Jurkat, Clone E6-1 (cell line): Measurements from ENCODE around the gene RPLP1. TPM values are rescaled to one million over a fixed set of nuclear protein-coding genes. Genes with fewer than 3 reads are reported as not detected.

Experiments used
- DNase-seq: peaks from one replicate; pipeline ENCODE4 v3.0.0-alpha.2; 2011; ENCODE audit warnings: low read depth, low spot score
- H3K4me3 ChIP-seq: 2 replicates; pipeline ENCODE4 v1.5.1; 2011; ENCODE audit warnings: mild to moderate bottlenecking, low read length, control low read depth, moderate library complexity
- polyA plus RNA-seq: library from polyadenylated mRNA; unstranded; fragments of >200 nt; gene quantifications from one replicate; pipeline ENCODE4 v1.2.1, GENCODE V29; 2012; ENCODE audit warnings: missing spikeins; ENCODE audit not compliant: insufficient read length, insufficient read depth

RPLP1 gene
- 3,769 TPM for polyA plus RNA-seq

DNA sequence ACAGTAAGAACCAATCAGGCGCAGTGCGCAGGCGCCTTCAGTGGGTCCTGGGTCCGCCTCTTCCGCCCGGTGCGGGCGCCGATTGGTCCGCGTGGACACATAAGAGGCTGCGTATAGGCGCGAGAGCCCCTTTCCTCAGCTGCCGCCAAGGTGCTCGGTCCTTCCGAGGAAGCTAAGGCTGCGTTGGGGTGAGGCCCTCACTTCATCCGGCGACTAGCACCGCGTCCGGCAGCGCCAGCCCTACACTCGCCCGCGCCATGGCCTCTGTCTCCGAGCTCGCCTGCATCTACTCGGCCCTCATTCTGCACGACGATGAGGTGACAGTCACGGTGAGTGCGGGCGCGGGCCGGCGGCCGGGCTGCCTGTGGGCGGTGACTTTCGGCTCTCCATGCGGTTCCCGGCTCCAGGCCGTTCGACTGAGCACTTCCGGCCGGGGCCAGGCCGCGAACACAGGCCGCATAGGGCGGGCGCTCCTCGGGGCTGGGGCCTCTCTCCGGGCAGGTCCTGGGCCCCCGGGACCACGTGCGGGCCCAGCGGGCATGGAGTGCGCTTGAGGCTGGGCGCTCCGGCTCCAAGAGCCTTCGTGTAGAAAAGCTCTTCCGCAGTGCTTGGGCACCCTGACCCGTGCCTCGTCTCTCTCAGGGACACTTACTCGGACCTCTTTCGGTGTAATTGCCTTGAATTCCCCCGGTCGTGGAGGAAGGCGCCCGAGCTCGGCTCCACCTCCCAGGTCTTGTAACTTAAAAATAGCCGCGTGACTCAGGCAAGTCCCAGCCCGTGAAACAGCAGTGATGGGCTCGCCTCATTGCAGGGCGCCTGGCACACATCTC is at the start of gene RPLP1:
Gene RPLP1 (plus strand): TSS at position 127 of the 830 bp plus-strand sequence. CDS start 131 bp downstream, at position 258.
- peak within 1 kb of the TSS; percentile 76 for H3K4me3 ChIP-seq
- DNase-seq: peak; percentile 95

- DNase-seq: peak; percentile 27
- no peak overlapping the region for H3K4me3 ChIP-seq
Measured at GRCh38 chr15:69403594-69403993, 49.0 kb upstream of the RPLP1 start.

DNA sequence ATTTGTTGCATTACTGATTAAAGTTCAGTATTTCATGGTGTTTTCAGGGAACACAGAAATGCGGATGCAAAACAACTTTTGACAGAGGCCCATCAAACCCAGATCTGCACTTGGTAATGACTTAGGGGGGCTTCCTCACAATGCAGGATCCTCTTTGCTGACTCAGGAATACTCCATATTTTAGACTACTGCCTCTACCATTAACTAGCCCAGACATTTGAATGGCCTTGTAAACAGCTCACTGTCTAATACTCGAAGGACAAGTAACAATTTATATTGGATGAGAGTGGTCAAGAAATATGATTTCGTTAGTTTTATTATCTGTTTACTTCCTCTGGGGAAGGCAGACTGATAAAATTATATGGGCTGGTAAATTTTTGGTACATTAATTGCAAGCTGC is 47.5 kb upstream of the RPLP1 start:
- no peak overlapping the region for H3K4me3 ChIP-seq

DNA sequence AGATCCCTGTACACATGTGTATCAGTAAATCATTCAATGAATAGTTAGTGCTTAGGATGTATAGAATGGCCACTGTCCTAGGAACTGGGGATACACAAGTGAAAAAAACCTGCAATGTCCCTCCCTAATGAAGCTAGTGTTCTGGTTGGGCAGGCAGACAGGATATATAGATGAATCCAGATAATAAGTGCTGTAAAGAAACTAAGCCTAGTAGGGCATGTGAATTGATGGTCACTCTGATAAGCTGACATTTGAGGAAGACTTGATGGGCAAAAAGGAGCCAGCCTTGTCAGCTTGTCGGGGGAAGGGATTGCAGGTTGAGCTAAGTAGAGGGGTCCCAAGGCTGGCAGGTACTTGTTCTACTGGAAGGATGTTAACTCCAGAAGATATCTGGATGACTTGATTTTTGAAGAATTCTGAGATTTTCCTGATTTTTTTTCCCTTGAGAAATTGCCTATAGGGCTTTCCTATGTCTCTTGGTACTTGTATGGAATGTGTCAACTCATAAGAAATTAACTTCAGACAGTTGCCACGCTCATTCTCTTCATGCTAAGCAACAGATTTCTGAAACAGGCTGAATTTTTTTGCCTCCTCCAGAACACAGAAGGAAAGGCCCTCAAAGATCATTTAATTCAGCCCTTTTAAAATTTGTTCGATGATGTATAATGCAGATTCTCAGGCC is 44.8 kb upstream of the RPLP1 start:
- DNase-seq: no peak
- no peak overlapping the region for H3K4me3 ChIP-seq

More for the DNA sequence above, 47.5 kb upstream of the RPLP1 start:
- no peak for DNase-seq

GRCh38 chr15:69408841-69409240 is 43.8 kb upstream of the RPLP1 start:
- no peak overlapping the region for H3K4me3 ChIP-seq
- no peak for DNase-seq

- DNase-seq: peak; percentile 34
- H3K4me3 ChIP-seq: no peak overlapping the region
Measured at GRCh38 chr15:69410248-69410874, 42.3 kb upstream of the RPLP1 start.

DNA sequence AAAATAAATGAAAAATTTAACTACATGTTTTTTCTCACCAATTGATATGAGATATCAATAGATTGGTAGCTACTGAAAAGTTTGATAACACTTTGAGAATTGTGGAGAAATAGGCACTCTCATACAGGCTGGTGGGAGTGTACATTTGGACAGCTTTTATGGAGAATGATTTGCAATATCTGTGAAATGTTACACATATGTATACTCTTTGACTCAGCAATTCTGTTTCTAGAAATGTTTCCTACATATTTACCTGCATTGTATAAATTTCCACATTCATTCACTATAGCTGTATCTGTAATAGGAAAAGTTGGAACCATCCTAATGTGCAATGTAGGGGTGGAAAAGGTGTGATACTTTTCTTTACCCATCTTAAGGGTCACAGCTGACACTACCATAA is 40.3 kb upstream of the RPLP1 start:
- no peak for DNase-seq
- H3K4me3 ChIP-seq: no peak overlapping the region

DNA sequence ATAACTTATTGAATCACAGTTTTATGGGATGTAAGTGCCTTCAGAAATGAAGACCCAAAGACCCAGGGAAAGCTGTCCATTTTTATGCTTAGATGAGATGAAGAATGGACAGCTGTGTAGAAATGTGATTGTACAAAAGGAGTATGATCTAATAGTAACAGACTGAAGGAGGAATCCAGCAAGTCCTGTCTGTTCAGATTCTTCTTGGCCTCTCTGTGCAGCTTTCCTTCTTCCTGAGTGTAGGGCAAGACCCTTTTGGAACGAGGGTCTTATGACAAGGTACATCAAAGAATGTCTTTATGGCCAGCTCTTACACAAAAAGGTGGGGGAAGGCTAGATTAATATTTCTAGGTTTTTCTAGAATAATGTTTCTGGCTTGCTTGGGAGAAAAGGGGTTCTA is 39.9 kb upstream of the RPLP1 start:
- DNase-seq: no peak

GRCh38 chr15:69413822-69414700 is 38.6 kb upstream of the RPLP1 start, which contains the start of gene KIF23:
Gene KIF23 (plus strand): TSS chr15:69414349. CDS start chr15:69414466, 117 bp downstream.
- peak within 1 kb of the TSS; percentile 76 for H3K4me3 ChIP-seq
- DNase-seq: peak; percentile 91

More for the DNA sequence above, 39.9 kb upstream of the RPLP1 start:
- H3K4me3 ChIP-seq: no peak overlapping the region

GRCh38 chr15:69414701-69415167 is 37.9 kb upstream of the RPLP1 start:
- peak overlapping the region; percentile 76 for H3K4me3 ChIP-seq
- DNase-seq: no peak

DNA sequence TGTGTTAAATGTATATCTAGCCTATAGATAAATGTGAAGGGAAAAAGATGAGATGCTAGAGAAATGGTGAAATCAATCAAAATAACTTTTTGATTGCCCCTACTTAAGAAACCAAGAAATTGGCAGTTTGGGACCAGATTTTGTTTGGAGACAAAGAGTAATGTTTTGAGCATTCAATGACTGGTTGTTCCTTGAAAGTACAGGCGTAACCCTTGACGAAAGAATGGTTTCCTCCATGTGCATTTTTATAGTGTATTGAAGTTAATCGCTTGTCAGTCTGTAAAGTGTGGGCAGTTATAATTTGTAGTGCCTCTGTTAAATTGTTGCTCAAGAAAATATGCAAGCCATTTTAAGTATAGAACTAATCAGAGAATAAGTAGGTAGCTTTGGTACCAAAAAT is 37.2 kb upstream of the RPLP1 start:
- DNase-seq: no peak
- peak overlapping the region; percentile 76 for H3K4me3 ChIP-seq

DNA sequence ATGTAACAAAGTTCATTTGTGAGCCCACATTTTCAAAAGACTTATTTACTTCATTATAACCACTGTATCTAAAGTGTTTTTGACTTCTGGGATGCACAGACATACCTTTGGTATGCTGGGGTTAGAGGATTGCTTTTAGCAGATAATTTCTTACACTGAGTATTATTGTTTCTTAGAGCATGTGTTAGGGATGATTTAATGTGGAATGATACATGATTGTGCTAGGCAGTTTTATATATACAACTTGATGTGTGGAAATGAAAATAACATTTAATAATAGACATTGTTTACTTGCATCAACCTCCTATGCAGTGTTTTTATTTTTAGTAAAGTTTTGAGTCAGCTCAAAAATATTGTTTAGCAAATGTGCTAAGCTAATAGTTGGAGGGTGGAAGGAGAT is 35.0 kb upstream of the RPLP1 start:
- DNase-seq: no peak
- no peak overlapping the region for H3K4me3 ChIP-seq

GRCh38 chr15:69421498-69421897 is 31.1 kb upstream of the RPLP1 start:
- no peak for DNase-seq
- no peak overlapping the region for H3K4me3 ChIP-seq

- H3K4me3 ChIP-seq: no peak overlapping the region
- no peak for DNase-seq
Measured at GRCh38 chr15:69422336-69422895, 30.2 kb upstream of the RPLP1 start.

DNA sequence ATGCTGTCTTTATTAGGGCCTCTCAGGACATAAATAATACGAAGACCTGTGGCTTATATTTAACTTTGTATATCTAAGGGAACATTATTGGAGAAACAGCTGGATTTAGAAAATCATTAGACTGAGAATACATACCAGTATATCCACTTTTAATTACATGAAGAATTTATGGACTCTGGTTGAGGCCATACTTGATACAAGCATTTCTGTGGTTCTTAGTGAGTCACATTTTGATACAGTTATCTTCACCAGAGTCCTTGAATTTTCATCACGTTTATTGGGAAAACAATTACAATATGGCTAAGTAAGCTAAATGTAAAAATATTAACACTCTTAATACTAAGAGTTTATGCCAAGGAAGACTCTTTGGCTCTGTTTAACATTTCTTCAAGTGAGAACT is 28.6 kb upstream of the RPLP1 start:
- no peak overlapping the region for H3K4me3 ChIP-seq
- DNase-seq: no peak

DNA sequence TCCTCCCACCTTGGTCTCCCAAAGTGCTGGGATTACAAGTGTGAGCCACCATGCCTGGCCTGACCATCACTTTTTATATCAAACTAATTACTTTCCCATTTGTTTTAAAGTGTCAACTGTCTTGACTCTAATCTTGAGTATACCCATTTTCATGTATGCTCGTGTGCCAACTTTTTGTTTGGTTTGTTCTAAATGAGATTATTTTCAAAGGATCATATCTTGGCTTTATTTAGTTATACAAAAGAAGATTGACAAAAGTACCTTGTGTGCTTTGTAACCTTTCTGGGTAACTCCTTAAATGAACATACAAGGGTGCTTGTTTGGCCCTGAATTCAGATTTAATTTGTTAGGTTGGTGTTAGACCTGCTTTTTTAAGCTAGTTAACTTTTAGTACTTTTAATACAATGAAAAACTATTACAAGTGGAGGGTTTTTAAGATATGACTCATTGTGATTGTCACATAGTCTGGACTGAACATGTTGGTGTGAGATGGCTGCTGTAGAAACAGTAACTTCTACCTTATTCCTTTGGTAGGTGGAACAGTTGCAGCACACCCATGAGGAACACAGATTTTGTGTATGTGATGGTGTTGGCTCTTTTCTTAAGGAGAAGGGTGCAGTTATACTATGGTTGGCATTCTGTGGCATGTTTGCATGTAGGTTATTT is 27.7 kb upstream of the RPLP1 start:
- H3K4me3 ChIP-seq: no peak overlapping the region
- DNase-seq: no peak

DNA sequence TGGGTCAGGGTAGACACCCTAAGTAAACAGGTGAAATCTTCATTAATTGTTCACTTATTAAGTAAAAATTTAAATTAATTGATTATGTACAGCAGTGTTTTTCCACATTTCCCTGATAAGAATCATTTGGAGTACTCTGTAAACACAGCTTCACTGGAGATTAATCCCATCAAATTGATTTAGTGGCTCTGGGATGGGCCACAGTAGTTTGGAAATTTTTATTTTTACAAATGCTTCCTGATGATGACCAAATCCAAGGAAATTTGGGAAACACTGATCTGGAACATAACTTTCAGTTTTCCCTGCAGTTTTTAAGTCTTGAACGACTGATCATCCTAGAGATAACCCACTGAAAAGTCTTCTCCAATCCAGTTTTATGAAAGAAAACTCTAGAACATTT is 18.8 kb upstream of the RPLP1 start:
- no peak for DNase-seq
- H3K4me3 ChIP-seq: no peak overlapping the region

DNA sequence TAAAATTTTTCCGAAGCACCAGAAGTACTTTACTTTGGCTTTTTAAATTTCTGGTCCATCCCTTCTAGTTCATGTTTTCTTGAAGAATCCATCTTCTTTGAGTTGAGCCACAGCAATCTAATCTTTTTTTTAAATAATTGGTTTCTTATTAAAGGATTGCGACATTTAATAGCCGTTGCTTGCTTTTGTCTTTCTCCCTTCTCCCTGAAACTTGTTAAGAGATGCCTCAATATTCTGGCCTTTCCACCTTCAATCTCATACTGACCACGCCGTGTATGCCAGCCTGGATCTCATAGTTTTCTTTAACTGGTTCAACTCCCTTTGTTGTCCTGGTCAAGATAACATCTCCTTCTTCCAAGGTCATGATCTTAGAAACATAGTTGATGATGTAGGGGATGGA is 18.4 kb upstream of the RPLP1 start:
- DNase-seq: no peak
- H3K4me3 ChIP-seq: no peak overlapping the region
